Measurements from ENCODE around the gene ROCK2. TPM values are rescaled to one million over a fixed set of nuclear protein-coding genes. Genes with fewer than 3 reads are reported as not detected.

The ROCK2 gene
- total and polyA plus RNA-seq, 2 of the 8 experiments (the other 6 are each of a cell fraction or from before 2014, with no cell fraction given), result 2.7 to 29.0 TPM

- Histone ChIP-seq H4K8ac (ENCODE audit: extremely low read depth, insufficient read depth, low read length) (no peak overlapping the region), H3K4me1 (replicated peaks in 1 of 4; ENCODE audit: control insufficient read depth in 3 of 4, insufficient read depth in 4 of 4, low read length in 3 of 4) (no peaks in the 10 kb centered on the region), H3K56ac (replicated peaks; ENCODE audit: insufficient read length, low read depth, low read length) (no peak overlapping the region), H4K5ac (ENCODE audit: insufficient read length, low read depth, low read length) (no peak overlapping the region), H3K79me2 (ENCODE audit: control insufficient read depth in 1 of 2, insufficient read depth in 2 of 2, low read length in 2 of 2) (no peaks in the 10 kb centered on the region), H3K27me3 (replicated peaks in 1 of 4; ENCODE audit: control insufficient read depth in 3 of 4, extremely low read depth in 1 of 4, insufficient read depth in 3 of 4, low read length in 3 of 4) (no peaks in the 10 kb centered on the region; a peak in 1 of 7 replicates), H2BK120ac (replicated peaks; ENCODE audit: low read depth, low read length) (no peak overlapping the region), H2BK5ac (ENCODE audit: low read depth, low read length) (no peak overlapping the region), H3K23me2 (ENCODE audit: low read depth, low read length) (no peaks in the 10 kb centered on the region), H2BK20ac (ENCODE audit: low read length) (no peak overlapping the region), H3K79me1 (ENCODE audit: low read depth, low read length) (no peaks in the 10 kb centered on the region), H2BK15ac (ENCODE audit: low read length) (no peak overlapping the region), H3K18ac (ENCODE audit: extremely low read depth, low read length) (no peak overlapping the region), H4K91ac (replicated peaks; ENCODE audit: insufficient read length, low read length) (no peak overlapping the region), H2AFZ (ENCODE audit: low read length) (no peak overlapping the region), H2BK12ac (ENCODE audit: low read depth, low read length) (no peak overlapping the region), H3K14ac (ENCODE audit: insufficient read length) (no peak overlapping the region), H3K36me3 (ENCODE audit: control insufficient read depth in 2 of 4, insufficient read depth in 4 of 4, low read length in 3 of 4) (no peaks in the 10 kb centered on the region), H3K4ac (replicated peaks; ENCODE audit: insufficient read length, low read depth, low read length) (no peak overlapping the region), H3K27ac (ENCODE audit: low read depth, low read length) (no peak overlapping the region), H3K23ac (ENCODE audit: insufficient read length) (no peak overlapping the region), H3K9me3 (ENCODE audit: insufficient read depth in 2 of 2, low read depth in 1 of 2, low read length in 1 of 2) (peaks cover 4 to 5% of the 10 kb centered on the region in 2 experiments; a peak in 3 of 4 replicates), H4K20me1 (replicated peaks in 1 of 2; ENCODE audit: control insufficient read depth in 1 of 2, insufficient read depth in 2 of 2, low read length in 2 of 2) (no peaks in the 10 kb centered on the region), H3K4me2 (ENCODE audit: insufficient read depth in 1 of 2, low read depth in 2 of 2, low read length in 2 of 2) (no peak overlapping the region), H3K9ac (replicated peaks in 1 of 4; ENCODE audit: extremely low read depth in 1 of 4, low read depth in 3 of 4, low read length in 3 of 4) (no peak overlapping the region), H3K4me3 (ENCODE audit: extremely low read depth in 1 of 4, insufficient read depth in 2 of 4, low read depth in 3 of 4, low read length in 4 of 4) (no peak overlapping the region), H2AK5ac (ENCODE audit: low read depth, low read length) (no peak overlapping the region)
- CTCF ChIA-PET (ENCODE audit: partially characterized antibody), result interaction anchor here (0.6 to 3.1 kb wide), 11 partner anchors 11 to 438 kb away, joined by 3 to 21 read pairs (median 4); a partner anchor contains a TSS
- FAIRE-seq (no peak), DNase-seq (ENCODE audit: low read depth in 1 of 2, low spot score in 2 of 2) (no peak)
- POLR2A ChIA-PET (ENCODE audit: partially characterized antibody), result interaction anchor here (0.6 to 2.4 kb wide), 3 partner anchors 9 to 57 kb away, joined by 3 to 5 read pairs (median 5); a partner anchor contains a TSS
- 92% methylated on average over 5 of the region's 6 CpGs; no CpG with 5 or more reads in 1 of the 2 experiments for WGBS, 2 experiments (ENCODE audit: extremely low coverage in 1 of 2, insufficient coverage in 1 of 2, insufficient read length in 1 of 2, insufficient replicate concordance in 2 of 2, low coverage in 1 of 2, low lambda C conversion rate in 2 of 2, missing lambda C conversion rate in 1 of 2)
- no peak for TF ChIP-seq SUZ12 (IDR thresholded peaks at IDR 0.05; ENCODE audit: low read length)
- no peak for TF ChIP-seq POLR2AphosphoS5 (IDR thresholded peaks at IDR 0.05; ENCODE audit: low read depth, low read length)
These were observed 199.7 kb downstream of the ROCK2 start for GRCh38 chr2:11144738-11145079.

Measured in H1 (cell line).